Measurements from ENCODE around the gene ADAM20.

GRCh38 chr14:70534904-70535303, at the start of gene ADAM20:
- TF ChIP-seq, protein P1, sequence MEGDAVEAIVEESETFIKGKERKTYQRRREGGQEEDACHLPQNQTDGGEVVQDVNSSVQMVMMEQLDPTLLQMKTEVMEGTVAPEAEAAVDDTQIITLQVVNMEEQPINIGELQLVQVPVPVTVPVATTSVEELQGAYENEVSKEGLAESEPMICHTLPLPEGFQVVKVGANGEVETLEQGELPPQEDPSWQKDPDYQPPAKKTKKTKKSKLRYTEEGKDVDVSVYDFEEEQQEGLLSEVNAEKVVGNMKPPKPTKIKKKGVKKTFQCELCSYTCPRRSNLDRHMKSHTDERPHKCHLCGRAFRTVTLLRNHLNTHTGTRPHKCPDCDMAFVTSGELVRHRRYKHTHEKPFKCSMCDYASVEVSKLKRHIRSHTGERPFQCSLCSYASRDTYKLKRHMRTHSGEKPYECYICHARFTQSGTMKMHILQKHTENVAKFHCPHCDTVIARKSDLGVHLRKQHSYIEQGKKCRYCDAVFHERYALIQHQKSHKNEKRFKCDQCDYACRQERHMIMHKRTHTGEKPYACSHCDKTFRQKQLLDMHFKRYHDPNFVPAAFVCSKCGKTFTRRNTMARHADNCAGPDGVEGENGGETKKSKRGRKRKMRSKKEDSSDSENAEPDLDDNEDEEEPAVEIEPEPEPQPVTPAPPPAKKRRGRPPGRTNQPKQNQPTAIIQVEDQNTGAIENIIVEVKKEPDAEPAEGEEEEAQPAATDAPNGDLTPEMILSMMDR (IDR thresholded peaks at IDR 0.05; ENCODE audit: low read depth, low read length), result no peak
- TF ChIP-seq EZH2phosphoT487 (IDR thresholded peaks at IDR 0.05; ENCODE audit: low read depth), result no peak

All from OCI-LY3 (cell line).